Activated naive CD4-positive, alpha-beta T cell treated with anti-CD3 and anti-CD28 coated beads for 36 hours (primary cell): Measurements from ENCODE around the gene TIAM2. TPM values are rescaled to one million over a fixed set of nuclear protein-coding genes. Genes with fewer than 3 reads are reported as not detected.
"Not testable (repeated sequence)": the region's sequence is repeated elsewhere in the genome, so short reads cannot be mapped to it uniquely, and the experiment has no call there.

Experiments used
- CTCF ChIA-PET: fragments of 350-600 bp; sonication (Branson Sonifier 250); formaldehyde crosslinking; loops from one replicate; lab custom pipeline; 2021; ENCODE audit warnings: antibody characterized with exemption; lab: Charles Lee
- DNase-seq: peaks from one replicate; pipeline ENCODE4 v3.0.0-alpha.2; 2020
- H3K27ac Mint-ChIP-seq: one replicate; pipeline ENCODE4 v1.8.0; 2021; ENCODE audit warnings: mild to moderate bottlenecking, mixed read lengths
- H3K27me3 Mint-ChIP-seq: one replicate; pipeline ENCODE4 v1.8.0; 2021; ENCODE audit warnings: low read depth, mixed read lengths
- H3K36me3 Mint-ChIP-seq: one replicate; pipeline ENCODE4 v1.8.0; 2021; ENCODE audit warnings: low read depth, mixed read lengths
- H3K4me1 Mint-ChIP-seq: one replicate; pipeline ENCODE4 v1.8.0; 2021; ENCODE audit warnings: low read depth, mixed read lengths
- H3K4me3 Mint-ChIP-seq: one replicate; pipeline ENCODE4 v1.8.0; 2021; ENCODE audit warnings: mild to moderate bottlenecking, moderate library complexity, mixed read lengths
- H3K9me3 Mint-ChIP-seq: one replicate; pipeline ENCODE4 v1.8.0; 2021; ENCODE audit warnings: mixed read lengths
- intact Hi-C: fragments of 100-400 bp; cut with micrococcal nuclease; formaldehyde crosslinking; loops from one replicate; pipeline ENCODE4 v1.15.1; 2023
- total RNA-seq, 2 experiments: library from RNA; stranded (reverse); gene quantifications; one replicate each; pipeline ENCODE4 v1.2.3, GENCODE V29; 2021

TIAM2 gene
- total RNA-seq, 2 experiments from 2014 or later = 1.6 to 3.0 TPM

DNA sequence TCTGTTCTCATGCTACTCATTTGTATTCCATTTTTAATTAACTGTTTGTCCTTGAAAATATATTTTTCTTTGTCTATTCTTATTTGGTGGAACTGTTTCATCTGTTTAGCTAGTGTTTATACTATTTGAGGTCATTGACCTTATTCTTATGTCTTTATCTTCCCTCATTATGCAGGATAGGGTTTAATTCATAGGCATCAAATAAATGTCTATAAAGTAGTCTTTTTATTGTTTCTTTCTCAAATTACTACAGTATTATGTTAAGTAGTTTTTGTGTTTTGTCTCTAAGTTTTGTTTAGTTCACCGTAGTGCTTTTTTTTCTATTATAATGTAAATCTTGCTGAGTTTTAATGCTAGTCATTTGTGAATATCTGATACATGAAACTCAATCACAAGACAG lies 19.0 kb downstream of the TIAM2 start:
- CTCF ChIA-PET = no interaction called here
- Mint-ChIP-seq H3K4me1 (no peaks in the 10 kb centered on the region), H3K36me3 (no peaks in the 10 kb centered on the region), H3K9me3 (no peaks in the 10 kb centered on the region), H3K4me3 (no peak overlapping the region), H3K27ac (no peak overlapping the region), H3K27me3 (peaks cover 3% of the 10 kb centered on the region)
- intact Hi-C loops = no loop called here
- DNase-seq = no peak

DNA sequence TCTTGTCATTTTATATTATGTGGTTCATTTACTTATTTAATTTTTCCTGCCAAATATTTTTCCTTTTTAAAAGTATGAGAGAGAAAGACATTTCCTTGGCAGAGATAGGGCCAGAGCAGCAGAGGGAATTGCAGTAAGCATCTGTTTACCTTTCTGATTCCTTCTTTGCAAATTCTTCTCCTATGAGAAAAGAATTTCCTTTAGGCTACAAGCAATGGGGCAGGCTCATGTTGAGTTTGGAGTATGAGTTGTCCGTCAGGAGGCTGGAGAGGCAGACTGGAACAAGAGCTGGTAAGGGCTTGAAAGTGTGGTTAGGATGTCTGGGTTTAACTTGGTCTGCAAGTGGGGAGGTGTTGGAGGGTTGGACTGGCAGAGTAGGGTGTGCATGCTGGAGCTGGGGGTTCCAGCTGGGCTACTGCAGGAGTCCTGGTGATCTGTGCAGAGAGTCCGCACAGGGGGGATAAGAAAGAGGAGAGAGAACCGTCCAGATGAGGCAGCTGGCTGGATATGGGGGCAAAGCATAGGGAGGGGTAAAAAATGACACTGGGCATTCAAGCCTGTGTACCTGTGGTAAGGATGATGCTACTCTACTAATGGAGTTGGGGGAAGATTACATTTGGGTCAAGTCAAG lies 19.7 kb downstream of the TIAM2 start:
- intact Hi-C loops = no loop called here
- H3K4me1 Mint-ChIP-seq = no peaks in the 10 kb centered on the region
- H3K27ac Mint-ChIP-seq = no peak overlapping the region
- no peaks in the 10 kb centered on the region for H3K36me3 Mint-ChIP-seq
- peaks cover 3% of the 10 kb centered on the region for H3K27me3 Mint-ChIP-seq
- H3K4me3 Mint-ChIP-seq = no peak overlapping the region
- no peaks in the 10 kb centered on the region for H3K9me3 Mint-ChIP-seq
- CTCF ChIA-PET = no interaction called here
- DNase-seq = no peak

DNA sequence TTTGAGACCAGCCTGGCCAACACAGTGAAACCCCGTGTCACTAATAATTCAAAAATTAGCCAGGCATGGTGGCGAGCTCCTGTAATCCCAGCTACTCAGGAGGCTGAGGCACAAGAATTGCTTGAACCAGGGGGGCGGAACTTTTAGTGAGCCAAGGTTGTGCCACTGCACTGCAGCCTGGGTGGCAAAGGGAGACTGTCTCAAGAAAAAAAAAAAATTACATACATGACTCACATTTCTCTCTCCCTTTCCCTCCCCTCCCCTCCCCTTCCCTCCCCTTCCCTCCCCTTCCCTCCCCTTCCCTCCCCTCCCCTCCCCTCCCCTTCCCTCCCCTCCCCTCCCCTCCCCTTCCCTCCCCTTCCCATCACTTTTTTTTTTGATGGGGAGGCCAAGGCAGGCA lies 23.3 kb downstream of the TIAM2 start:
- H3K36me3 Mint-ChIP-seq, H3K4me1 Mint-ChIP-seq, H3K4me3 Mint-ChIP-seq, H3K9me3 Mint-ChIP-seq, intact Hi-C loops, H3K27me3 Mint-ChIP-seq, DNase-seq, H3K27ac Mint-ChIP-seq, CTCF ChIA-PET: not testable (repeated sequence)

DNA sequence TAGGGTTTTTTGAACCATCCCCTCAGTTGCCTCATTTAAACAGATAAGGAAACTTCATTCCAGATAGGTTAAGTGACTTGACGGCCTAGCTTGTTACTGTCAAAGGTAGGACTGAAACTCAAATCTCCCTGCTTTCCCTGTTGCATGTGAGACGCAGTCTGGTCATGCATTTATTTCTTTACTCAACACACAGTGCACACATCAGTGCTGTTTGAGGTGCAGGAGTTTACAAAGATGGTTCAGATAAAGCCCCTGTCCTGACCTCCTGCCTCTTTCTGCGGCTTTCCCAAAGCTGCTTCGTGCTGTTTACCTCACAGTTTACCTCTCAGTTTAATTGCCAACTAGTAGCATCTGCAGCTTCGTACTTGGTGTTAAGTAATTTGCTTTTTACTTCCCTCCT lies 26.6 kb downstream of the TIAM2 start:
- H3K36me3 Mint-ChIP-seq = no peaks in the 10 kb centered on the region
- H3K27me3 Mint-ChIP-seq = peaks cover 3% of the 10 kb centered on the region
- peaks cover 5% of the 10 kb centered on the region for H3K4me1 Mint-ChIP-seq
- intact Hi-C loops = no loop called here
- CTCF ChIA-PET = no interaction called here
- no peak overlapping the region for H3K27ac Mint-ChIP-seq
- H3K9me3 Mint-ChIP-seq = no peaks in the 10 kb centered on the region
- DNase-seq = no peak
- no peak overlapping the region for H3K4me3 Mint-ChIP-seq

DNA sequence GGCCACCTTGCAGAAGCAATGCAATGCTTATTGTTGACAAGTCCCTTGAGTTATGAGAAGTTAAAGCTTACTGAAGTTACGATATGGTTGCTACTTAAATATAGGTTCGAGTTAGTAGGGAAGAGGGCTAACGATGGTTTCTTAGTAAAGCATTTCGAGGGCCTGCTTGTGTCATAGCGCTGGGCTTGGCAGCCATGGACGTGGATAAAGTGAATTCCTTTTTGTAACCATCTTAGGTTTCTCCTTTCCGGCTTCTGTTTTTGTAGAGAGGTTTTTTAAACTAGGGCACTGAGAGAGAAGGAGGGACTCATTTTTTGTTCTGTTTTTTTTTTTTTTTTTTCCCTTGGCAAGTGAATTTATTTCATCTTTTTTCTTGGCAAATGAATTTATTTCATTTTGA lies 27.6 kb downstream of the TIAM2 start:
- Mint-ChIP-seq H3K4me3 (no peak overlapping the region), H3K27ac (no peak overlapping the region), H3K27me3 (peaks cover 3% of the 10 kb centered on the region), H3K36me3 (no peaks in the 10 kb centered on the region), H3K9me3 (no peaks in the 10 kb centered on the region), H3K4me1 (peaks cover 5% of the 10 kb centered on the region)
- DNase-seq = no peak
- intact Hi-C loops = no loop called here
- CTCF ChIA-PET = no interaction called here

DNA sequence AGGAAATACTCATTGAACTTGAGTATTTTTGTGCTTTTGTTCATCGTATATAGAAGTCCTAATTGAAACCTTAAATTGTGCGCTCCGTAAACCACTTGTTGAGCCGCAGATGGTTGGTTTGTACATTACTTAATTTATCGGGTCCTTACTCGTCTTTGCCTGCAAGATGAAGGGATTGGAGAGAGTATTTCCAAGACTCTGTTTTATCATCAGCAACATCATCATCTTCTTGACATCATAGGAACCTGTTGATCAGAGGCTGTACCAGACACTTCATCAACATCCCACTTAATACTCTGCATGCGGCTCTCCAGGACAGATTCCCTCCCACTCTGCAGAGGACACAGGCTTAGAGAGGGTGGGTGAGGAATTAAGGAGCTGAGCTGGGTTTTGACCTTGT lies 28.6 kb downstream of the TIAM2 start:
- intact Hi-C loops = no loop called here
- Mint-ChIP-seq H3K36me3 (no peaks in the 10 kb centered on the region), H3K27ac (no peak overlapping the region), H3K27me3 (peaks cover 3% of the 10 kb centered on the region), H3K9me3 (no peaks in the 10 kb centered on the region), H3K4me1 (peaks cover 5% of the 10 kb centered on the region), H3K4me3 (no peak overlapping the region)
- no peak for DNase-seq
- CTCF ChIA-PET = no interaction called here

DNA sequence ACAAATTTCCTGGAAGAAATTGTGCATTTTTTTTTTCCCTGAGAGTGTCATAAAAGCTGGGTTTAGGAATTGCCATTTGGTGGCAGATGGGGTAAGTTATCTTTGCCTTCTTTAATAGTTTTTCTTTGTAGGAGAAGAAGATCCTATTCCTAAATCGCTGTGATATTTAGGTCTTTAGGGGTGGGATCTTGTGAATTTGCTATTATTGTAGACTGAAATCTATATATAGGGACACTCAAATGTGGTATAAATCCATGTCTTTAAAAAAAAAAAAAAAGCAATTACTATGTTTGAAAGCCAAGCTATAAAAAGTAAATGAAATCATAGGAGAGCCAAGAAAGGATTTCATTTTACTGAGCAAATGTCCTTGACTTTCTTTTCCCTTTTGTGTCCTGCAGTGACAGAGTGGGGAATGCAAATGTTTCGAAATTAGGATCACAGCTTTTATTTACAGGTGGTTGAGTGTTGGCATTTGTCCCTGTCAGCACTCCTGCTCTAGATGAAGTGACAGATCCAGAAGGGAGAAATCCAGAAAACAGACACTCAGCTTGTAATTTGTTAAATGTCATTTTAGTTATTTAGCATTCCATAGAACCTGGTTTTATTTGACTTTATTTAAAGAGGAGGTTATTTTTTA lies 29.4 kb downstream of the TIAM2 start:
- Mint-ChIP-seq H3K4me1 (peaks cover 5% of the 10 kb centered on the region), H3K9me3 (no peaks in the 10 kb centered on the region), H3K36me3 (no peaks in the 10 kb centered on the region), H3K27me3 (peaks cover 3% of the 10 kb centered on the region), H3K4me3 (no peak overlapping the region), H3K27ac (no peak overlapping the region)
- intact Hi-C loops = no loop called here
- DNase-seq = no peak
- CTCF ChIA-PET = interaction anchor here (0.6 kb wide), 2 partner anchors 98 to 719 kb away, joined by 3 to 4 read pairs; no protein-coding TSS in a partner anchor

DNA sequence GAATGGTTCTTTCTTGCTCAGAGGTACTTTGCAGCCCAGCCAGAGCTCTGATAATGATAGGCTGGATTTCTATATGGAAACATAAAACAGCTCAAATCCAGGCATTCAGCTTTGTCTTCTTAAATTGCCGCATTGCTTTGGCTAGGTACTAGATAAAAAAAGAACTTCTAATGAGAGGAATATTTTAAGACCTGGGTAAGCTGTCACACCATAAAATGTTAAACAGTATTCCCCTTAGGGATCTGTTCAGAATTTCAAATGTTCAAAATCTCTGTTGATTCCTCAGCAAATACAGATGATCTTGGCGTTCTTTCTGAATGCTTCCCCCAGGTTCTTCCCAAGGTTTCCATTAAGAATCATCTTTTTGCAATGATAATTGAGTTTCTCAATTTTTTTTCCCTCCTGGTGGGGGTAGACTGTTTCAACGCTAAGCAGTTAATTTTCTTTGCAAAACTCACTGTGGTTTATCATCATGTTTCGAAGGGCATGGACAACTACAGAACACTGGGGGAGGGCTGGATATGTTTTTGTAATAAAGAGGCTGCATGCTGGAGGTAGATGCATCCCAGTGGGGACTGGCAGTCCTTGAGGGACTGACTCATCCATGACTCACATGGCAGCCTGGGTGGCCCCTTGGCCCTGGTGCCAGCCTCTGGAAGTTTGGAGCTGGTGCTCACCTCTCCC lies 31.0 kb downstream of the TIAM2 start:
- Mint-ChIP-seq H3K9me3 (no peaks in the 10 kb centered on the region), H3K4me1 (peaks cover 5% of the 10 kb centered on the region), H3K4me3 (no peak overlapping the region), H3K36me3 (no peaks in the 10 kb centered on the region), H3K27me3 (no peaks in the 10 kb centered on the region), H3K27ac (no peak overlapping the region)
- no peak for DNase-seq
- CTCF ChIA-PET = no interaction called here
- intact Hi-C loops = no loop called here

DNA sequence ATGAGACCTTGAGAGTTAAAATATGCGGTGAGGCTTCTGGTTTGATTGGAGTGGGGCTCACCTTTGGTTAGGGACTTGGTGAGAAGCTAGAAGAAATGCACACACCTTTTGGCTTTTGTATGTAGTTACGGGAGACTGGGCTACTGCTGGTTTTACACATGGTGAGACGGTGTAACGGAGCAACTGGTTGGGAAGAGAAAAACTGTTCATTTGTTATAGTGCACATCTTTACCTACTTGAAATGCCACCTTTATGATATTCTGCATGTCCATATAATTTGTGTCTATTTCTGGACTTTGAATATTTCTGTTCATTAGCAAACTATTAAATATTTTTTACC lies 31.6 kb downstream of the TIAM2 start:
- H3K27ac Mint-ChIP-seq = no peak overlapping the region
- intact Hi-C loops = no loop called here
- H3K9me3 Mint-ChIP-seq = no peaks in the 10 kb centered on the region
- no peak for DNase-seq
- no peak overlapping the region for H3K4me3 Mint-ChIP-seq
- no peaks in the 10 kb centered on the region for H3K36me3 Mint-ChIP-seq
- H3K27me3 Mint-ChIP-seq = no peaks in the 10 kb centered on the region
- peaks cover 5% of the 10 kb centered on the region for H3K4me1 Mint-ChIP-seq
- CTCF ChIA-PET = no interaction called here

DNA sequence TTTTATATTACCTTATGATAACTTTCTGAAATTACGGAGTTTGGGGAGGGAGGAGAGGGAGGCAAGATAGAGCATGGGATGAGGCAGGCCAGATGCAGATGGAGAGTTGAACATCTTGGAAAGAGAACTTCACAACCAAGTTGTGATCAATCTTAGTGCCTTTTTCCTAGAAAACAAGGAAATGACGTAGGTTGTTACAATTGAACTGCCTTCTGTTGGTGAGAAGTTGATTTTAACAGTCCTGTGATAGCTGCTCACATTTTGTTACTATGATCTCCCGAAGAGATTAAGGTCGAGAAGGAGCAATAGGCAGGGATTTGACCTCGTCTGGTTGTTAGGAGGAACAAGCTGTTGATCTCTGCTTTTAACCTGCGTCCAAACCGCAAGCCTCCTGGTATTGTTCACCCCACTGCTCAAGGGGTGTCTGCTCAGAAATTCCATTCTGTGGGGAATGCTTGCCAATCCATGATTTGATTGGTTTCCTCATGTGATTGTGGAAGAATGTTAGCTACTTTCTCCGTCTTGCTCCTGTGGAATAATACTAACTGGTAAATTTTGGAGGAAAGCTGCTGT lies 35.1 kb downstream of the TIAM2 start:
- no peaks in the 10 kb centered on the region for H3K36me3 Mint-ChIP-seq
- no peak overlapping the region for H3K27ac Mint-ChIP-seq
- peaks cover 5% of the 10 kb centered on the region for H3K4me1 Mint-ChIP-seq
- no peak overlapping the region for H3K4me3 Mint-ChIP-seq
- H3K9me3 Mint-ChIP-seq = no peaks in the 10 kb centered on the region
- DNase-seq = no peak
- intact Hi-C loops = no loop called here
- CTCF ChIA-PET = no interaction called here
- H3K27me3 Mint-ChIP-seq = peaks cover 5% of the 10 kb centered on the region

DNA sequence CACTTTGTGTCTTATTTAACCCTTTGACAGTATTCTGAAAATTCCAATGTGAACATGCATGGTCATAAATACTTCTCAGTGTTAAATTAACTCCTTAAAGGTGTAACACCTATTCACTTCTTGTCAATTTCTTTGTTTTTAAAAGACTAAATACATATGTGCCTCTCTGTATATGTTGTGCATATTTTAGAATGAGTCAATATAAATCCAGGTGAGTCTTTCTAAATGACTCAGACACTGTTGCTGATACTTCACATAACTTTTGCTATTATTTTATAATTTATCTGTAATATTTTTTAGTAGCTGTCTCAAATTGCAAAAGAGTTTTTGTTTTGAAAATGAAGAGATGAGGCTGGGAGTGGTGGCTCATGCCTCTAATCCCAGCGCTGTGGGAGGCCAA lies 36.0 kb downstream of the TIAM2 start:
- DNase-seq = no peak
- H3K4me3 Mint-ChIP-seq = no peak overlapping the region
- H3K27me3 Mint-ChIP-seq = peaks cover 7% of the 10 kb centered on the region
- CTCF ChIA-PET = no interaction called here
- intact Hi-C loops = no loop called here
- H3K9me3 Mint-ChIP-seq = no peaks in the 10 kb centered on the region
- H3K4me1 Mint-ChIP-seq = peaks cover 5% of the 10 kb centered on the region
- no peak overlapping the region for H3K27ac Mint-ChIP-seq
- no peaks in the 10 kb centered on the region for H3K36me3 Mint-ChIP-seq

DNA sequence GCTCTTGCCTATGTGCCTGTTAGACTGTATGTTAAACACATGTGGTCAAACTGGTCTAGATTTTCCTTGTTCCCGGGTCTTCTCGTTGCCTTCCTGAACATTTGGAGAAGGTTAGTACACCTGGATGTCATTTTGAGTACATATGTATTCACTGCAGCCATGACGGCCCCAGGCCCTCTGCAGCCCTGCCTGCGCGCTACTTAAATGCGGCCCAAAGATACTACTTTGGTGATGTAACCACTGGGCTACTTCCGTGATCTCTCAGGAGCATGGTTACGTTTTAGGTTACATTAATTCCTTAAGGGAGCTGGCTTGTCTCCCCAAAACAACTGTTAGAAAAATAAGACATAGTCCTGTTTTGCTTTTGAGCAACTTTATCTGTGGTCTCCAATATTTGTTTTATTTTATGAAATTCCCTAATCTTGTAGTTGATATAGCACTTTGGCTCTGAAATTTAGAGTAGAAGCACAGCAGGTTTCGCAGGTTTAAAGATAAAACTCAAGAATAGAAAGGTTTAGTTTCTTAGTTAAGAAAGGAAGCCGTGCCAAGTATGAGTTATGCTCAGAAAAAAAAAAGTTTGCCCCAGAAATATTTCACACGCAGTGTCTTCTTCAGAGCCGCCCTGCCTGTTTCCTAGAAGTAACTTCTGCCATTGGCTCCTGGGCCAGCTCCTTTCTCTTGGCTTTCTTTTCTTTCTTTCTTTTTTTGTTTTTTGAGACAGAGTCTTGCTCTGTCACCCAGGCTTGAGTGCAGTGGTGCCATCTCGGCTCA lies 38.1 kb downstream of the TIAM2 start:
- Mint-ChIP-seq H3K36me3 (no peaks in the 10 kb centered on the region), H3K27ac (no peak overlapping the region), H3K4me3 (no peak overlapping the region), H3K4me1 (no peaks in the 10 kb centered on the region), H3K9me3 (no peaks in the 10 kb centered on the region), H3K27me3 (peaks cover 7% of the 10 kb centered on the region)
- intact Hi-C loops = no loop called here
- CTCF ChIA-PET = no interaction called here
- no peak for DNase-seq
